Forelimb muscle (tissue), 1 donor: ENCODE measurements around the gene GRAMD2B. TPM values are rescaled to one million over a fixed set of nuclear protein-coding genes. Genes with fewer than 3 reads are reported as not detected.

Source experiments
- DNase-seq: peaks from one replicate; pipeline ENCODE4 v3.0.0-alpha.2; 2013; ENCODE audit warnings: low read depth
- polyA plus RNA-seq: library from polyadenylated mRNA; unstranded; fragments of 120-200 nt; gene quantifications from one replicate; pipeline ENCODE4 v1.2.1, GENCODE V29; 2013; ENCODE audit not compliant: insufficient read length

The GRAMD2B gene
- polyA plus RNA-seq, 1 donor = 9.4 TPM

- no peak for DNase-seq
Observed at GRCh38 chr5:126479810-126480209, 56.6 kb downstream of the GRAMD2B start.

- no peak for DNase-seq
Observed at GRCh38 chr5:126480824-126481223, 57.6 kb downstream of the GRAMD2B start.

GRCh38 chr5:126481243-126481642, 58.0 kb downstream of the GRAMD2B start:
- DNase-seq = no peak

GRCh38 chr5:126482591-126482990, 59.4 kb downstream of the GRAMD2B start:
- no peak for DNase-seq

- no peak for DNase-seq
Observed at GRCh38 chr5:126483156-126483555, 59.9 kb downstream of the GRAMD2B start.

- no peak for DNase-seq
Observed at GRCh38 chr5:126484253-126484652, 61.0 kb downstream of the GRAMD2B start.

- no peak for DNase-seq
Observed at GRCh38 chr5:126486332-126486731, 63.1 kb downstream of the GRAMD2B start.

- no peak for DNase-seq
Observed at GRCh38 chr5:126487596-126487995, 64.4 kb downstream of the GRAMD2B start.

GRCh38 chr5:126488443-126489065, 65.3 kb downstream of the GRAMD2B start:
- no peak for DNase-seq

- no peak for DNase-seq
Observed at GRCh38 chr5:126490167-126490940, 67.1 kb downstream of the GRAMD2B start.

- no peak for DNase-seq
Observed at GRCh38 chr5:126492939-126493338, 69.7 kb downstream of the GRAMD2B start.

GRCh38 chr5:126494393-126494792, 71.2 kb downstream of the GRAMD2B start:
- DNase-seq = no peak

GRCh38 chr5:126497506-126497905, 74.3 kb downstream of the GRAMD2B start:
- DNase-seq = no peak

GRCh38 chr5:126499278-126499677, 76.1 kb downstream of the GRAMD2B start:
- no peak for DNase-seq

GRCh38 chr5:126499853-126500342, 76.7 kb downstream of the GRAMD2B start:
- no peak for DNase-seq

GRCh38 chr5:126501448-126501847, 78.2 kb downstream of the GRAMD2B start:
- no peak for DNase-seq

- DNase-seq = no peak
Observed at GRCh38 chr5:126503602-126504104, 80.4 kb downstream of the GRAMD2B start.

- no peak for DNase-seq
Observed at GRCh38 chr5:126506079-126506478, 82.9 kb downstream of the GRAMD2B start.

- no peak for DNase-seq
Observed at GRCh38 chr5:126508251-126508961, 85.2 kb downstream of the GRAMD2B start.

- no peak for DNase-seq
Observed at GRCh38 chr5:126508962-126509279, 85.7 kb downstream of the GRAMD2B start.

GRCh38 chr5:126509339-126509738, 86.1 kb downstream of the GRAMD2B start:
- DNase-seq = no peak

- DNase-seq = no peak
Observed at GRCh38 chr5:126511961-126512360, 88.8 kb downstream of the GRAMD2B start.

GRCh38 chr5:126512451-126512850, 89.2 kb downstream of the GRAMD2B start:
- no peak for DNase-seq
